RPMI8226 (cell line): Measurements from ENCODE around the gene MIF4GD.

Experiments used
- DNase-seq: peaks from one replicate; pipeline ENCODE4 v3.0.0-alpha.2; 2015

Gene MIF4GD

GRCh38 chr17:75231071-75231470 is 40.0 kb downstream of the MIF4GD start:
- no peak for DNase-seq

- DNase-seq = no peak
These were observed 42.2 kb downstream of the MIF4GD start for GRCh38 chr17:75228847-75229246.

GRCh38 chr17:75228305-75228704 is 42.7 kb downstream of the MIF4GD start:
- no peak for DNase-seq

- no peak for DNase-seq
These were observed 43.3 kb downstream of the MIF4GD start for GRCh38 chr17:75227729-75228128.

GRCh38 chr17:75225016-75225415 is 46.0 kb downstream of the MIF4GD start:
- no peak for DNase-seq

- no peak for DNase-seq
These were observed 51.2 kb downstream of the MIF4GD start for GRCh38 chr17:75219815-75220214.

- DNase-seq = no peak
These were observed 52.9 kb downstream of the MIF4GD start for GRCh38 chr17:75218131-75218530.
